AG09319 (cell line): Measurements from ENCODE around the gene GRIP1.

Source experiments
- DNase-seq: peaks from one replicate; pipeline ENCODE4 v3.0.0-alpha.2; 2010; ENCODE audit warnings: low read depth; ENCODE audit errors: extremely low read depth
- TF ChIP-seq, protein P1 (sequence below): IDR thresholded peaks from 2 replicates; pipeline ENCODE4 v1.5.1; 2011; ENCODE audit warnings: low read depth, mild to moderate bottlenecking, inconsistent platforms, low read length, moderate library complexity

The GRIP1 gene

GRCh38 chr12:66352899-66353298, 326.0 kb downstream of the GRIP1 start:
- no peak for DNase-seq
- TF ChIP-seq, protein P1, sequence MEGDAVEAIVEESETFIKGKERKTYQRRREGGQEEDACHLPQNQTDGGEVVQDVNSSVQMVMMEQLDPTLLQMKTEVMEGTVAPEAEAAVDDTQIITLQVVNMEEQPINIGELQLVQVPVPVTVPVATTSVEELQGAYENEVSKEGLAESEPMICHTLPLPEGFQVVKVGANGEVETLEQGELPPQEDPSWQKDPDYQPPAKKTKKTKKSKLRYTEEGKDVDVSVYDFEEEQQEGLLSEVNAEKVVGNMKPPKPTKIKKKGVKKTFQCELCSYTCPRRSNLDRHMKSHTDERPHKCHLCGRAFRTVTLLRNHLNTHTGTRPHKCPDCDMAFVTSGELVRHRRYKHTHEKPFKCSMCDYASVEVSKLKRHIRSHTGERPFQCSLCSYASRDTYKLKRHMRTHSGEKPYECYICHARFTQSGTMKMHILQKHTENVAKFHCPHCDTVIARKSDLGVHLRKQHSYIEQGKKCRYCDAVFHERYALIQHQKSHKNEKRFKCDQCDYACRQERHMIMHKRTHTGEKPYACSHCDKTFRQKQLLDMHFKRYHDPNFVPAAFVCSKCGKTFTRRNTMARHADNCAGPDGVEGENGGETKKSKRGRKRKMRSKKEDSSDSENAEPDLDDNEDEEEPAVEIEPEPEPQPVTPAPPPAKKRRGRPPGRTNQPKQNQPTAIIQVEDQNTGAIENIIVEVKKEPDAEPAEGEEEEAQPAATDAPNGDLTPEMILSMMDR: no peak

DNA sequence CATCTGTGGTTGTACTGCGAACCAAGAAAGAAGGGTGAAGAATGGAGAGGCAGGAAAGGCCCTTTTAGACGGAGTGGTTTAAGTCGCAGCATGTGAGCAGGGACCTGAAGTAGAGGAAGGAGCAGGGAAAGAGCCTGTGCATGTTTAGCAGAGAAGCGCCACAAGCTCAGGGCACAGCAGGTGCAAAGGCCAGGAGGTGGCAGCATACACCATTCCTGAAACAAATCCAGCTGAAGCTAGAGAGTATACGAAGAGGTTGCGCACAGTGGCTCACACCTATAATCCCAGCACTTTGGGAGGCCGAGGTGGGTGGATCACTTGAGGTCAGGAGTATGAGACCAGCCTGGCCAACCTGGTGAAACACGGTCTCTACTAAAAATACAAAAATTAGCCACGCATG, 326.7 kb downstream of the GRIP1 start:
- no peak for DNase-seq
- TF ChIP-seq, protein P1: peak; percentile 33

DNA sequence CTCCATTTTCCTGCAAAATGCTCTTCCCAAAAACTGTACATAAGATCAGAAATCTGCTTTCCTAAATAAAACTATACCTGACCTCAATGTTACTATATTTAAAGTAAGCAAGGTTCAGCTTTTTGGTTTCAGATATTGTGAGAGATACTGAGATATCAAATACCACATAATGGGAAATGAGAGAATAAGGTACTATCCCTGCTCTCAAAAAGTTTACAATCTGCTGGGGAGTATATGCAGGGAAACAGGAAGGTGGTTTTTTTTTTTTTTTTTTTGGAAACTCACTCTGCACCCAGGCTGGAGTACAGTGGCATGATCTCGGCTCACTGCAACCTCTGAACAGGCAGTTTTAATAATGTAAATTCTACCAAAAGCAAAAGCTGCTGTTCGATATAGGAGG, 327.6 kb downstream of the GRIP1 start:
- DNase-seq: no peak
- TF ChIP-seq, protein P1: no peak

GRCh38 chr12:66345956-66346355, 332.9 kb downstream of the GRIP1 start:
- TF ChIP-seq, protein P1: no peak

DNA sequence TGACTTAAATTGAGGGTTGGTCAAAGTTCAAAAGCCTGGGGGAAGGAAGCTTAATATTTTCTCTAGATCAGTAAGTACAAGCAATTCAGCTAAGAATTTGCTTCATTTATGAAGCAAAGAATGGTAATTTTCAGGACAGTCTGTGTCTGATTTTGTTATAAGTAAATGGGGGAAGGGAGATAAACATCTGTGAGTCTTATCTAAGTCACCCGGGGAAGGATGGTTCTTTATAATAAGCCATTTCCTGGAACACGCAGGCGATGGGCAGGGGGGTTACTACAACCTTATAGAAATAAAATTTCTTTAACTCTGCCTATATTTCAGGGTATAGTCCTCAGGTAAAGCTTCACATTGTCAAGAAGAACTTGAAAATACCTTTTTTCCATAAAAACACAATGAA, 333.7 kb downstream of the GRIP1 start:
- no peak for DNase-seq
- TF ChIP-seq, protein P1: no peak

More at GRCh38 chr12:66345956-66346355, 332.9 kb downstream of the GRIP1 start:
- no peak for DNase-seq

- DNase-seq: no peak
Measured at GRCh38 chr12:66341126-66341525, 337.8 kb downstream of the GRIP1 start.

DNA sequence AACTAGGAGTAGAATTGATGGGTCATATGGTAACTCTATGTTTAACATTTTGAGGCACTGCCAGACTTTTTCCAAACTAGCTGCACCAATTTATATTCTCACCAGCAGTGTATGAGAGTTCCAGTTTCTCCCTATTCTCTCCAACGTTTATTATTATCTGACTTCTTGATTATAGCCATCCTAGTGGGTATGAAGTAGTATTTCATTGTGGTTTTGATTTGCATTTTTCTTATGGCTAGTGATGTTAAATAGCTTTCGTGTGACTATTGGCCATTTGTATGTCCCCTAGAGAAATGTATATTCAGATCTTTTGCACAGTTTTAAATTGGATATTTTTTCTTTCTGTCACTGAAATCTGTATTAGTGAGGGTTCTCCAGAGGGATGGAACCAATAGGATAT, 338.7 kb downstream of the GRIP1 start:
- TF ChIP-seq, protein P1: no peak
- DNase-seq: no peak

More at GRCh38 chr12:66341126-66341525, 337.8 kb downstream of the GRIP1 start:
- TF ChIP-seq, protein P1: no peak
